GM19193 (cell line): ENCODE measurements around the gene MGAT4C.

ENCODE experiments used
- POLR2A ChIP-seq: IDR thresholded peaks from 4 replicates; pipeline ENCODE4 v1.6.1; 2011; ENCODE audit not compliant: insufficient read depth, insufficient read length; ENCODE audit errors: extremely low read depth

The MGAT4C gene

DNA sequence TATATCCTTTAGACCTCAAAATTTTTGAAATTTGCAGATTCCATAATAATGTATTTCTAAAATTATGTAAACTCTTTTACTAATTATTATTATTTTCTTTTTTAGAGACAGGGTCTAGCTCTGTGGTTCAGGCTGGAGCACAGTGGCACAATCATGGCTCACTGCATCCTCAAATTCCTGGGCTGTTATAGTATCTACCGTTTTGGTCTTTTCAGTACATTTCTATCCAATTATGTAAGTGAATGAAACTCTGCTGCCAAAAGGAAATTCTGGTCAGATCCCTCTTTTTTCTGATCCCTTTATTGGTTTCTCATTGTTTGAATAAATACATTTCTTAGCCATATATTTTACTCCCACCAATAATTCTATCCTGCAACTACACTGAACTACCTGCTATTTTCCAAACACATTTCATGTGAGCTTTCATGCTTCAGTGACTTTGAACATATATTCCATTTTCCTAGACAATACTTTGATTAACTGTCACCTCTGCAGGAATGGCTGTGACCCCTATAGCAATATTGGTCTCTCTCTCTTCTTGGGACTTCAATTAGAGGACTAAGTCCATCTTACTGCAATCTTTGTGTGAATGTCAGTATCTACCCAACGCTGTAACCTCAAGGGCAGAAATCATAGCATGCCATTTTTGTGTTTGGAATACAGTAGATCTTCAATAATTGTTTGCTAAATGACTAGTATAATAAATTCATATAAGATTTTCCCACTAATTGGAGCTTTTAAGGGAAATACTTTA lies 198.9 kb downstream of the MGAT4C start:
- no peak for TF ChIP-seq POLR2A

DNA sequence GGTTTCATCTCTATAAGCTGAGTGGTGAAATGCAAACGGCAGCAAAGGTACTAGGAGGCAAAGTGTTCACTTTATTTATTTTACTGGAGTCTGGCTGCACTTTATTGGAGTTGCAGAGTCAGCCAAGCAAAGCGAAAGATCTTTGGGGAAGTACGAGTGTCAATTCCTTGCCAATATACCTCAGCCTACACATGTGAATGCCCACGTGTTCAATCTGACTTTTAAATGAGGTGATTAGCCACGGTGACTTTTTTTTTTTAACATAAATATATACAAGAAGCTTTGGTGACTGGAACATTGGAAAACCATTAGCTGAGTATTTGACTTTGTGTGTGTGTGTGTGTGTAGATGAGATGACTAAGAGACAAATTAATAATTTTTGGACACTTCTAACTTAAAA lies 203.3 kb downstream of the MGAT4C start:
- no peak for TF ChIP-seq POLR2A

DNA sequence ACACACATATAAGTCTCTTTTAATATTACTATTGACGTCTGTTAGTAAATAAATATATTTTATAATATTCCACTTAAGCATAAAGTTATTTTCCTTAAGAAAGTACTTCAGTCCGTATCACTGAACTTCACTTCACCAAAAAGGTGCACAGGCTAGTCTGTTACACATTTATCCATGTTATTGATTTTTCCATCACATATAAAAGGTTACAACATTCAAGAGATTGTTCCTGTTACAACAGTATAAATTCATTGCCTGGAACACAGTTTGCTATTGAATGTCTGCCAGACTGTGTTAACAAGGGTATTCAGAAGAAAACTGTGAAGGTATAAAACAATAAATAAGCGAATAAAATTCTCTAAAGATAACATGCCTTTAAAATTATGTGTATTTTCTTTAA lies 206.2 kb downstream of the MGAT4C start:
- no peak for TF ChIP-seq POLR2A

DNA sequence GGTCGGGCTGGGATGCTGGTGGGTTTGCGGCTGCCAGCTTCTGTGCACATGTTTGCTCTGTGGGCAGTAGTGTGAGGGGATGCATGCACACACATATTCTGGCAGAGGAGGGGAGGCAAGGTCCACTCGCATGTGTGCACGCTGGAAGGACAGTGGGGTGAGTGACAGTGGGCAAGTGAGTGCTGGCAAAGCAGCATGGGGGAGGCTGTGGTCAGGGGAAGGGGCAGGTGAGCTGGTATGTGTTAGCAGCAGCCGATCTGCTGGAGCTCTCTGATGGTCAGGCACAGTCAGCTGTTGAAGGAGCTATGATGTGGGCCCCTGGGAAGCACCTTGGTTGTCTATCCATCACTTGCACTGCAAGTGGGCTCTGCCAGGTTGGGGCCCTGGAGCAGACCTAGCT lies 211.8 kb downstream of the MGAT4C start:
- TF ChIP-seq POLR2A = no peak

DNA sequence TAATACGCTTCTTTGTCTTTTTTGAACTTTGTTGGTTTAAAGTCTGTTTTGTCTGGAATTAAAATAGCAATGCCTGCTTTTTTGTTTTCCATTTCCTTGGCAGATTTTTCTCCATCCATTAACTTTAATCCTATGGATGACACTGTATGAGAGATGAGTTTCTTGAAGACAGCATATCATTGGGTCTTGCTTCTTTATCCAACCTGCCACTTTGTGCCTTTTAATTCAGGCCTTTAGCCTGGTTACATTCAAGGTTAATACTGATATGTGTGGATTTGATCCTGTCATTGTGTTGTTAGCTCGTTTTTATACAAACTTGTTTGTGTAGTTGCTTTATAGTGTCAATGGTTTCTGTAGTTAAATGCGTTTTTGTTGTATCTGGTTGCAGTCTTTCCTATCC lies 214.1 kb downstream of the MGAT4C start:
- TF ChIP-seq POLR2A = no peak

DNA sequence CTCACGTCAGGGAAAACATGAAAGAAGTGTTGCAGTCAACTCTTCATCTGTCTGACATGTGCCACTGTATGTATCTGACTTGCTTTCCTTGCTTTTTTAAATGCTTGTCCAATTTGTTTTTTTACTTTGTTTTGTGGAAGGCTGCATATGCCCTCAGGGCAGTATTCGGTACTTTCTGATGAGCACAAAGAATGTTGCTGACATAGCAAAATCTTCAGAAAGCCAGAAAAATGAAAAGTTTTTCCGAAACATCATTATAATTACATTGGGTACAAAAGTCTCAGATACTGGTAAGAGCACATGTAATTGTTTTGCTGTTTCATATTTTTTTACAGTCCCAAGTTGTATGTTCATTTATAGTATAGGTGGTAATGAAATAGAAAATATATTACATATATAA lies 237.8 kb downstream of the MGAT4C start:
- no peak for TF ChIP-seq POLR2A

DNA sequence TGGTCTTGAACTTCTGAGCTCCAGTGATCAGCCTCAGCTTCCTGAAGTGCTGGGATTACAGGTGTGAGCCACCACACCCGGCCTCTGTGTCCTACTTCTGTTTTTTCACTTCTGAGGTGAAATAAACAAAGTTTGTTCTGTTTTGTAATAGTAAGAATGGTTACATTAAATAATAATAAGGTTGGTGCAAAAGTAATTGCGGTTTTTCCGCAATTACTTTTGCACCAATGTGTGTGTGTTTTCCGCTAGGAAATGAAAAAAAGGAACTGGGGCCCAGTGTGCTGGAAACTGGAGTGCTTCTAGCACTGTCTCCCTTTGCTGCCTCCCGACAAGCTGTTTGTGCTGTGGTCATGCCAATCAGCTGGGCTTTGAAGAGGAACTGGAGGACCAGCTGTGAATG lies 241.2 kb downstream of the MGAT4C start:
- no peak for TF ChIP-seq POLR2A

DNA sequence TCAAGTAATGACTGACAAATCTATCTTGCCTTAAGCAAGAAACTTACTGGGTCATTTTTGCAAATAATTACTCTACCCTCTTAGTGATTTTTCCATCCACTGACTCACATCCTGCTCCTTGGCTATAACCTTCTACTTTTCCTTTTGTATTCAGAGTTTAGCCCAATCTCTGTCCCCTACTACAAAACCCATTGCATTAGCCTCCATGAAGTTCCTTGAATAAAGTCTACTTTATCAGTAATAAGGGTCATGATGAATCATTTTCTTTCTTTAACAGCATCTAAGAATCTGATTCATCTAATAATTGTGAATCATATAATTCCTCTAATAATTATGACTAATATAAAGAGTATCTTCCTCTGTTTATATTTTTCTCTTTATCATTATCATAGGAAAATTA lies 249.5 kb downstream of the MGAT4C start:
- TF ChIP-seq POLR2A = no peak

DNA sequence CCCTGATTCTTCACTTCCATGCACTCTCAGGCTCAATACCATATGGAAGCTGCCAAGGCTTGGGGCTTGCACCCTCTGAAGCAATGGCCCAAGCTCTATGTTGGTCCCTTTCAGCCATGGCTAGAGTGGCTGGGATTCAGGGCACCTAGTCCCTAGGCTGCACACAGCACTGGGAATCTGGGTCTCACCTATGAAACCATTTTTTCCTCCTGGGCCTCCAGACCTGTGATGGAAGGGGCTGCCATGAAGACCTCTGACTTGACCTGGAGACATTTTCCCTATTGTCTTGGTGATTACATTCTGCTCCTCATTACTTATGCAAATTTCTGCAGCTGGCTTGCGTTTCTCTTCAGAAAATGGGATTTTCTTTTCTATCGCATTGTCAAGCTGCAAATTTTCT lies 258.1 kb downstream of the MGAT4C start:
- TF ChIP-seq POLR2A = no peak

DNA sequence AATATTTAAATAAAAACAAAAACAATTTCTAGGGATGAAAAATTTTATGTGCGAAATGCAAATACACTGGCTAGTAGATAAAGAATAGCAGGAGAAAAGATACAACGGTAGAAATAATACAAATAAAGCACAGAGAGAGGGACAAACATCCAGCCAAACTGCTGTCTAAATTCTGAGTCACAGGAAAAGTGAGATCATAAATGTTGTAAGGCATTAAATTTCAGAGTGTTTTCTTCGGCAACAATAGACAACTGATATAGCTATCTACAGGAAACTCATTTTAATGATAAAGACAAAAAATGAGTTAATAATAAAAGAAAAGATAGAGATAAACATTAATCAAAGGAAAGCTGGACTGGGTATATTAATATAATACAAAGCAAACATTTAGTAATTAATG lies 259.9 kb downstream of the MGAT4C start:
- no peak for TF ChIP-seq POLR2A

DNA sequence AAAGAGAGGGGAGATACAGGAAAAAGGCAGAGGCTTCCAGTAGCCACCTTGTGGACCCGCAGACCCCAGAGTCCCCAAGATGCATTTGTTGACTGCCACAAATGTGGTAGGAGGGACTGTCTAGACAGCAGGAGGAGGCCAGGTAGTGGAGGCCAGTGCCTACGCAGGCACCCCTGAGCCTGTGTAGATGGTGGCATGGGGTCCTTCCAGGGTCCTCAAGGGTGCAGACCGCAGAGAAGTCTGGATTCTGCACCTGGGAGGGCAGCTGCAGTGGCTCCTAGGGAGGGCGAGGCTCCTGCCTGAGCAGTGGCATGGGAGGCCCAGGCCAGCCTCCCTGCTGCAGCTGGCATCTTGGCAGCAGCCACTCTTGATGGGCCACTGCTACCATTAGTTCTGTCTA lies 262.4 kb downstream of the MGAT4C start:
- no peak for TF ChIP-seq POLR2A

DNA sequence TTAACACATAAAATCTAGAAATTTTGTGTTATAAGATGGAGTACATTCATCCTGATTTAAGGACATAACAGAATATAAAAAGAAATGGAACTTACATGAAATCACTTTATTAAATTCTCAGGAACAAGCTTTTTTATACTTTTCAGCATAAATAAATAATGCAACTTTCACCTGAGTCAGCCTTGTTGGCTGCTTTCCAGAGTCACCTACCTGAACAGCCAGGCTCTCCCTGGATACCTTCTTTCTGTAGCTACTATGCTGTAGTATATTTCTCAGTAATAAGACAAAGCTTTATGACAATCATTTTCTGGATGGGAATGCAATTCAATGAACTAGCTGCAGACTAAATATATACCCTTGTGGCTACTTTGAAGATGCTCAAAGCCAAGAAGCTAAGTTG lies 270.2 kb downstream of the MGAT4C start:
- TF ChIP-seq POLR2A = no peak

DNA sequence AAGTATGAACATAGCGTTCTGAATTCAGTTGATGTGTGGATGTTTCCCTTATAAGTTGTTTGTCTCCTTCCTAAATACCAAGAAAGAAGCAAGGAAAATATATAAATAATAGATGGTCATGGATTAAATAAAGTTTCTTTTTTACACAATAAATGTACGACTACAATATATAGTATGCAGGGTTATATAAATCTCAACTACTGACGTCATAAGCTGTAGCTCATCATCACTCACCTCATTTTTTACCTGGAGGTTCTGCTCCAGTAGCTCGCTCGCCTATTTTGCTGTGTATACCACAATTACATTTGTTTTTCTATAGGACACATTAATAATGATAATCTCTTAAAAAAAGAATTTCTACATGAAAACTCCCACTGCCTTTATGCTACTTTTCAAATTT lies 272.6 kb downstream of the MGAT4C start:
- TF ChIP-seq POLR2A = no peak

DNA sequence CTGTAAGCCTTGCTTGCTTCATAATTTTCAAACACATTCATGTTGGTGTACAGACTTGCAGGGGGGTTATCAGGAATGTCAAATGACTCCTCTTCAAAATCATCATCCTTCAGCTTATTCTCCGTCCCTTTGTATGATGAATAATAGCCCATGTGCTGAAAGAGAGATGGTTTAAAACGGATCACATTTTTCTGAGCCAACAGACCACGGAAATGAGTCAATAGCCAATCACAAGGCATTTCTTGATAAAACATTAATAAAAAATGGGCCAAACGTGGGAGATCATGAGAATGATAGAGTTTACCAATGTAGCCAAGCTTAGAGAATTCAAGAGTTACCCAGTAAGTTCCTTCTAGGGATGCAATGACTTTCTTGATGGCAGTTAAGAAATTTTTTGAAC lies 276.6 kb downstream of the MGAT4C start:
- TF ChIP-seq POLR2A = no peak

DNA sequence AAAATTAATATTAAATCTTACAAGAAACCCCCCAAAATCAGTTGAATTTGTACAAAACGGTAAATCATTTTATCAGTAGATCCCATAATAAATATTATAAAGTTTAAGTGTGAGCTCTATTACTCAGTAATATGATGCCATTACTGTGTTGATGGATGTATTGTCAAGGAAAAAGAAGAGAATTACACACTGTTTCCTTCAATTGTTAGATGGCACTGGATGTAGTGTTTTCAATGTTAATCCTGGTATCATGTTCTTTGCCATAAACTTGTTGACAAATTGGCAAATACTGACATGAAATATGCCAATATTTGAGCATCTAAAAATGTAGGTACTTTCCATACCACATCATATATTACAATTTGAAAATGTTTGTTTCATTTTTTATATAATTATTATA lies 280.5 kb downstream of the MGAT4C start:
- TF ChIP-seq POLR2A = no peak

DNA sequence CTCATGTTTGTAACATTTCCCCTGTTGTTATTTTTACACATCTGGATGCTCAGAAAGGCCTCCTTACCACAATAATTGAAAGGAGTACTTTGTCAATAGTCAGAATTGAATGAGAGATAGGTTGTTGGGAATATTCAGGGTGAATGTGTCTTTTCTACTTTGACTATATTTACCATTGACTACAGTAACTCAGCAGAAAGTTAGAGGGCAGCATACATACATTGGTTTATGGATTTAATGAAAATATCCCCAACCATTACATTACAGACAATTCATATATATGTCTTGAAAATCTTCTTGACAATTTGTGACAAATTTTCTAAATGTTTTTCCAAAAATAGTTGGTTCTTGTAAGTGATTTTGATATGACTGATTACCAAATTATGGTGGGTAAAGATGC lies 284.4 kb downstream of the MGAT4C start:
- TF ChIP-seq POLR2A = no peak

DNA sequence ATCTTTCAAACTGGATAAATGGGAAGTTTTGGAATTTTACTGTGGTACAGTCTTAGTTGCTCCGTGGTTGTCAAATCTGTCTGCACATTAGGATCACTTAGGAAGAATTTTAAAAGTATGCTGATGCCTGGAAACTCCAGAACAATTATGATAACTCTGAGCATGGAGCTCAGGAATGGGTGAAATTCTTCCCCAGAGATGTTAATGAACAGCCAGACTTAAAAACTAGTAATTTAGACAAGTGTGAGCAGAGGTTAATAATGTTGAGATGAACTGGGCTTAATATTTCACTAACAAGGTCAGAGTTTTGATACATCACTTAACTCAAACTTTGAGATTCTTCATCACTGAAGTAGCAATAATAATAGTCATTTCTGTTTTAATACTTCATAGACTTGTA lies 287.6 kb downstream of the MGAT4C start:
- TF ChIP-seq POLR2A = no peak
